Measurements from ENCODE around the gene PUS7L. TPM values are rescaled to one million over a fixed set of nuclear protein-coding genes. Genes with fewer than 3 reads are reported as not detected.
A peak's percentile ranks its signal among the peaks of the same experiment; 100 is the strongest.

The PUS7L gene, protein sequence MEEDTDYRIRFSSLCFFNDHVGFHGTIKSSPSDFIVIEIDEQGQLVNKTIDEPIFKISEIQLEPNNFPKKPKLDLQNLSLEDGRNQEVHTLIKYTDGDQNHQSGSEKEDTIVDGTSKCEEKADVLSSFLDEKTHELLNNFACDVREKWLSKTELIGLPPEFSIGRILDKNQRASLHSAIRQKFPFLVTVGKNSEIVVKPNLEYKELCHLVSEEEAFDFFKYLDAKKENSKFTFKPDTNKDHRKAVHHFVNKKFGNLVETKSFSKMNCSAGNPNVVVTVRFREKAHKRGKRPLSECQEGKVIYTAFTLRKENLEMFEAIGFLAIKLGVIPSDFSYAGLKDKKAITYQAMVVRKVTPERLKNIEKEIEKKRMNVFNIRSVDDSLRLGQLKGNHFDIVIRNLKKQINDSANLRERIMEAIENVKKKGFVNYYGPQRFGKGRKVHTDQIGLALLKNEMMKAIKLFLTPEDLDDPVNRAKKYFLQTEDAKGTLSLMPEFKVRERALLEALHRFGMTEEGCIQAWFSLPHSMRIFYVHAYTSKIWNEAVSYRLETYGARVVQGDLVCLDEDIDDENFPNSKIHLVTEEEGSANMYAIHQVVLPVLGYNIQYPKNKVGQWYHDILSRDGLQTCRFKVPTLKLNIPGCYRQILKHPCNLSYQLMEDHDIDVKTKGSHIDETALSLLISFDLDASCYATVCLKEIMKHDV
- 17.7 and 26.8 TPM in 2 replicates for total RNA-seq
- polyA plus RNA-seq = 12.7 and 15.0 TPM in 2 replicates

GRCh38 chr12:43758728-43759563 is at the start of gene PUS7L, which contains the start of gene IRAK4:
Gene PUS7L (minus strand): TSS chr12:43758790. CDS start chr12:43755245, 3,545 bp downstream.
Gene IRAK4 (plus strand): TSS chr12:43758951. CDS start chr12:43768112, 9,161 bp downstream.
- H4K20me1 ChIP-seq (ENCODE audit: insufficient read depth, poor library complexity, severe bottlenecking) = no peaks in the 10 kb centered on the region
- H3K79me2 ChIP-seq = peaks cover 31% of the 10 kb centered on the region
- TF ChIP-seq EZH2phosphoT487 (IDR thresholded peaks at IDR 0.05; ENCODE audit: low read depth, severe bottlenecking, unreplicated experiment) (no peak), EZH2 (IDR thresholded peaks at IDR 0.05; ENCODE audit: borderline replicate concordance) (no peak), CTCF (IDR thresholded peaks at IDR 0.05; ENCODE audit: poor library complexity) (peak; percentile 52)

DNA sequence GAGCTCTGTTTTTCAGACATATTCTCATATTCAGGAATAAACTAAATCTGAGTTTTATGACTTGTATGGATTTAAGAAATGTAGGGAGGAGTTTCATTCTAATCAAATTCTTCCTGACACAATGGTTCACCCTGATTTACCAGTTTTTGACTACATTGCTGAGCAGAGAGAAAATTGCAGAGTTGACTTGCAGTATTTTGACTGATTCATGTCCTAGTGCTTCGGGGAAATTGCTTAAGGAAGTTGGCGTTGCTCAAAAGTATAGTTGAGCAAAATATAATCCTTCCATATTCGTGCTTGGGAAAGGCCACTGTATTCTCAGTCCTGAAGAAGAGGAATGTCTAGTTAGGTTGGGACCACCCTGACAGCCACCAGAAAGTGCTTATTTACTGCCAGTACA is 48.8 kb upstream of the PUS7L start:
- Histone ChIP-seq H4K20me1 (ENCODE audit: insufficient read depth, poor library complexity, severe bottlenecking) (peaks cover 6% of the 10 kb centered on the region), H3K79me2 (peaks cover 31% of the 10 kb centered on the region), H3K4me2 (peak overlapping the region; percentile 82), H3K4me1 (ENCODE audit: insufficient read depth) (peaks cover 13% of the 10 kb centered on the region), H3K36me3 (replicated peaks; ENCODE audit: insufficient read depth, low read depth) (no peaks in the 10 kb centered on the region), H3K9me3 (ENCODE audit: low read depth) (no peaks in the 10 kb centered on the region), H3K9me2 (replicated peaks; ENCODE audit: insufficient read depth) (no peaks in the 10 kb centered on the region), H3K27ac (peak overlapping the region; percentile 99), H3K4me3 (no peak overlapping the region), H2AFZ (peak overlapping the region; percentile 96), H3K27me3 (peaks cover 4% of the 10 kb centered on the region)
- DNase-seq (ENCODE audit: low spot score) = no peak
- TF ChIP-seq CTCF (IDR thresholded peaks at IDR 0.05; ENCODE audit: poor library complexity) (no peak), EZH2 (IDR thresholded peaks at IDR 0.05; ENCODE audit: borderline replicate concordance) (no peak), EZH2phosphoT487 (IDR thresholded peaks at IDR 0.05; ENCODE audit: low read depth, severe bottlenecking, unreplicated experiment) (no peak)
- 87% methylated on average over 3 of the region's 3 CpGs for WGBS (ENCODE audit: low lambda C conversion rate, missing lambda C conversion rate)

More at GRCh38 chr12:43758728-43759563, at the start of gene PUS7L, which contains the start of gene IRAK4:
- Histone ChIP-seq H3K9me3 (ENCODE audit: low read depth) (no peaks in the 10 kb centered on the region), H3K27ac (peak within 1 kb of the TSS; percentile 95), H3K4me1 (ENCODE audit: insufficient read depth) (peaks cover 17% of the 10 kb centered on the region), H3K4me2 (peak within 1 kb of the TSS; percentile 85), H3K9me2 (replicated peaks; ENCODE audit: insufficient read depth) (no peaks in the 10 kb centered on the region), H3K4me3 (peak within 1 kb of the TSS; percentile 81), H3K36me3 (replicated peaks; ENCODE audit: insufficient read depth, low read depth) (no peaks in the 10 kb centered on the region), H3K27me3 (no peaks in the 10 kb centered on the region), H2AFZ (peak within 1 kb of the TSS; percentile 87)
- 4% methylated on average over 54 of the region's 54 CpGs for WGBS (ENCODE audit: low lambda C conversion rate, missing lambda C conversion rate)
- DNase-seq (ENCODE audit: low spot score) = peak; percentile 99

- Histone ChIP-seq H4K20me1 (ENCODE audit: insufficient read depth, poor library complexity, severe bottlenecking) (peaks cover 6% of the 10 kb centered on the region), H3K4me2 (peak overlapping the region; percentile 82), H3K9me2 (replicated peaks; ENCODE audit: insufficient read depth) (no peaks in the 10 kb centered on the region), H2AFZ (peak overlapping the region; percentile 96), H3K4me1 (ENCODE audit: insufficient read depth) (peaks cover 13% of the 10 kb centered on the region), H3K9me3 (ENCODE audit: low read depth) (no peaks in the 10 kb centered on the region), H3K36me3 (replicated peaks; ENCODE audit: insufficient read depth, low read depth) (no peaks in the 10 kb centered on the region), H3K27ac (peak overlapping the region; percentile 99), H3K27me3 (peaks cover 3% of the 10 kb centered on the region), H3K4me3 (peak overlapping the region; percentile 85), H3K79me2 (peaks cover 31% of the 10 kb centered on the region)
- no peak for DNase-seq (ENCODE audit: low spot score)
- TF ChIP-seq EZH2 (IDR thresholded peaks at IDR 0.05; ENCODE audit: borderline replicate concordance) = no peak
- no peak for TF ChIP-seq CTCF (IDR thresholded peaks at IDR 0.05; ENCODE audit: poor library complexity)
- no peak for TF ChIP-seq EZH2phosphoT487 (IDR thresholded peaks at IDR 0.05; ENCODE audit: low read depth, severe bottlenecking, unreplicated experiment)
- 7% methylated on average over 3 of the region's 3 CpGs for whole genome bisulfite sequencing (ENCODE audit: low lambda C conversion rate, missing lambda C conversion rate)
These were observed 48.1 kb upstream of the PUS7L start for GRCh38 chr12:43806737-43807072.

Measured in hepatocyte (in vitro differentiated cells).